HepG2 (cell line): ENCODE measurements around the gene ZSCAN31. TPM values are rescaled to one million over a fixed set of nuclear protein-coding genes. Genes with fewer than 3 reads are reported as not detected.
A peak's percentile ranks its signal among the peaks of the same experiment; 100 is the strongest.
"Not testable (repeated sequence)": the region's sequence is repeated elsewhere in the genome, so short reads cannot be mapped to it uniquely, and the experiment has no call there.

Experiments
- ATAC-seq: fragments of 200-7000 bp; cut with Tn5 transposase; 3 replicates; pipeline ENCODE4 v1.9.1; 2020; ENCODE audit warnings: mild to moderate bottlenecking, moderate library complexity
- BruUV-seq: library from RNA; stranded (reverse); fragments of 400-500 nt; replicated peaks from 2 replicates; lab custom pipeline; 2021; lab: Mats Ljungman, UMichigan
- CTCF ChIA-PET: fragments of 300-600 bp; formaldehyde crosslinking; extraction: SDS; loops from one replicate; lab custom pipeline; 2021; ENCODE audit warnings: low total read pairs, inconsistent platforms, low intra/inter-chr PET ratio; lab: Yijun Ruan, JAX
- POLR2A ChIA-PET: fragments of 350-600 bp; sonication (Branson Sonifier 250); formaldehyde crosslinking; loops from one replicate; lab custom pipeline; 2020; ENCODE audit warnings: antibody characterized with exemption, inconsistent platforms; lab: Yijun Ruan, JAX
- DNase-seq: peaks from one replicate; pipeline ENCODE4 v3.0.0-alpha.2; 2015; ENCODE audit warnings: low spot score
- FAIRE-seq: peaks from 3 replicates; lab custom pipeline; 2011; peaks lifted over from hg19 to GRCh38; lab: Jason Lieb, UNC
- H2AFZ ChIP-seq: one replicate; pipeline ENCODE4 v1.6.1; 2011; ENCODE audit warnings: low read length, inconsistent platforms
- H3K27ac ChIP-seq: fragments of 300-600 bp; 3 replicates; pipeline ENCODE4 v1.8.0; 2011; ENCODE audit warnings: mixed run types, mild to moderate bottlenecking, mixed read lengths, low read length, inconsistent platforms; ENCODE audit not compliant: insufficient read depth; ENCODE audit errors: extremely low read length
- H3K27me3 ChIP-seq, 2 experiments: fragments of 200-600 bp in 1 of 2; 2 replicates in 1 of 2; 3 replicates in 1 of 2; pipeline versions ENCODE4 v1.6.0 to v1.8.0; 2011; ENCODE audit warnings: low read length in 2 of 2, mild to moderate bottlenecking in 2 of 2, moderate library complexity in 2 of 2, inconsistent platforms in 1 of 2; ENCODE audit not compliant: insufficient read depth in 2 of 2, control insufficient read depth in 1 of 2
- H3K36me3 ChIP-seq, 2 experiments: fragments of 200-600 bp in 1 of 2; replicated peaks in 1 of 2; 2 replicates in 1 of 2; 3 replicates in 1 of 2; pipeline versions ENCODE4 v1.5.1 to v1.8.0; 2011; ENCODE audit warnings: low read length in 2 of 2, inconsistent platforms in 1 of 2; ENCODE audit not compliant: insufficient read depth in 2 of 2, control insufficient read depth in 1 of 2
- H3K4me1 ChIP-seq: 2 replicates; pipeline ENCODE4 v1.5.1; 2012; ENCODE audit warnings: low read length, inconsistent platforms; ENCODE audit not compliant: insufficient read depth
- H3K4me2 ChIP-seq: 2 replicates; pipeline ENCODE4 v1.6.0; 2011; ENCODE audit warnings: low read depth, low read length, inconsistent platforms
- H3K4me3 ChIP-seq, 3 experiments: fragments of 200-600 bp in 1 of 3; sonication (generic), shearing (Covaris generic) in 1 of 3; replicated peaks in 1 of 3; 2 replicates each; pipeline ENCODE4 v1.5.1; 2011 to 2016; ENCODE audit warnings: low read length in 3 of 3, inconsistent platforms in 2 of 3, low read depth in 2 of 3, mild to moderate bottlenecking in 2 of 3, control low read depth in 1 of 3, mixed read lengths in 1 of 3; ENCODE audit not compliant: insufficient read depth in 1 of 3
- H3K79me2 ChIP-seq: one replicate; pipeline ENCODE4 v1.6.1; 2011; ENCODE audit warnings: low read length, inconsistent platforms; ENCODE audit not compliant: insufficient read depth
- H3K9ac ChIP-seq: 2 replicates; pipeline ENCODE4 v1.6.0; 2011; ENCODE audit warnings: mild to moderate bottlenecking, low read depth, low read length, inconsistent platforms; ENCODE audit not compliant: insufficient read depth
- H3K9me3 ChIP-seq: 2 replicates; pipeline ENCODE4 v1.5.1; 2012; ENCODE audit warnings: mild to moderate bottlenecking, low read length
- H4K20me1 ChIP-seq: 2 replicates; pipeline ENCODE4 v1.6.0; 2011; ENCODE audit warnings: inconsistent platforms, mild to moderate bottlenecking, low read length, moderate library complexity; ENCODE audit not compliant: insufficient read depth
- PRDM10 ChIP-seq: sonication (generic); formaldehyde crosslinking; IDR thresholded peaks from 2 replicates; pipeline ENCODE4 v1.4.0; 2020; ENCODE audit warnings: low read depth, missing genetic modification reagents
- TFE3 ChIP-seq: IDR thresholded peaks from 2 replicates; pipeline ENCODE4 v1.6.1; 2016
- ZHX1 ChIP-seq: sonication (generic); formaldehyde crosslinking; IDR thresholded peaks from 2 replicates; pipeline ENCODE4 v1.8.1; 2022; ENCODE audit warnings: low read depth, mild to moderate bottlenecking, missing genetic modification reagents
- WGBS: methylation state at CpG from one replicate; pipeline ENCODE4 v1.1.6; 2017; ENCODE audit warnings: low lambda C conversion rate; 5-methylcytosine and 5-hydroxymethylcytosine counted together
- in situ Hi-C: cut with HindIII; loops from 2 replicates; pipeline ENCODE4 v1.10.0; 2017; ENCODE audit warnings: low pct_unique_long_range_greater_than_20kb; ENCODE audit not compliant: extremely low pct_ligation_motif_present
- intact Hi-C: fragments of 100-400 bp; cut with micrococcal nuclease; formaldehyde crosslinking; loops from one replicate; pipeline ENCODE4 v1.10.0; 2022; ENCODE audit not compliant: unreplicated experiment
- polyA plus RNA-seq, 8 experiments: library from polyadenylated mRNA; depleted of rRNA in 3 of 8; stranded (reverse) in 7 of 8; unstranded in 1 of 8; fragments of >200 nt; fragmentation: Illumina TruSeq in 4 of 8; extraction: Trizol in 4 of 8; gene quantifications; 2 replicates each; pipeline versions ENCODE4 v1.2.1 to v1.2.3, GENCODE V29; 2011 to 2016; ENCODE audit warnings: low read depth in 4 of 8, missing spikeins in 1 of 8, mixed read lengths in 1 of 8; ENCODE audit not compliant: insufficient read depth in 1 of 8
- total RNA-seq, 5 experiments: library from RNA; depleted of rRNA; stranded (reverse); fragments of >200 nt; fragmentation: Illumina TruSeq; extraction: Trizol; gene quantifications; 2 replicates each; pipeline ENCODE4 v1.2.3, GENCODE V29; 2016; ENCODE audit warnings: low read depth in 1 of 5

Gene ZSCAN31
- total and polyA plus RNA-seq, 2 of the 13 experiments (the other 11 are each of a cell fraction or from before 2014, with no cell fraction given): 5.3 to 6.2 TPM

GRCh38 chr6:28322661-28323060 lies 13.3 kb downstream of the ZSCAN31 start (continued):
- TF ChIP-seq ZHX1 (CRISPR knock-in tag): 0 out of 2 replicates have a peak, but pooled peaks have one; percentile 59
- TF ChIP-seq TFE3 (CRISPR knock-in tag): peak; percentile 79; the same call in 1 of the 2 replicates
- no peak for TF ChIP-seq PRDM10

GRCh38 chr6:28317866-28318265 lies 18.1 kb downstream of the ZSCAN31 start:
- H3K4me3 ChIP-seq, H2AFZ ChIP-seq, BruUV-seq, H4K20me1 ChIP-seq, H3K36me3 ChIP-seq, ATAC-seq, intact Hi-C loops, H3K9me3 ChIP-seq, in situ Hi-C loops, POLR2A ChIA-PET, H3K27me3 ChIP-seq, CTCF ChIA-PET, H3K4me2 ChIP-seq, H3K27ac ChIP-seq, DNase-seq, FAIRE-seq, H3K9ac ChIP-seq, H3K79me2 ChIP-seq: not testable (repeated sequence)
- H3K4me1 ChIP-seq: peaks cover 11% of the 10 kb centered on the region
- WGBS: 90% methylated on average over 8 of the region's 8 CpGs
